IMR-90 (cell line): Measurements from ENCODE around the gene CMSS1. TPM values are rescaled to one million over a fixed set of nuclear protein-coding genes. Genes with fewer than 3 reads are reported as not detected.

Experiments used
- ATAC-seq: fragments of 200-7000 bp; cut with Tn5 transposase; 2 replicates; pipeline ENCODE4 v1.9.1; 2020; ENCODE audit warnings: low read depth, mild to moderate bottlenecking, moderate library complexity
- BruUV-seq: library from RNA; stranded (reverse); fragments of 400-500 nt; replicated peaks from 2 replicates; lab custom pipeline; 2021; lab: Mats Ljungman, UMichigan
- CTCF ChIA-PET: fragments of 300-600 bp; formaldehyde crosslinking; extraction: SDS; loops from one replicate; lab custom pipeline; 2021; ENCODE audit warnings: antibody characterized with exemption; lab: Yijun Ruan, JAX
- POLR2A ChIA-PET: fragments of 300-600 bp; sonication (Branson Sonifier 250); formaldehyde crosslinking; loops from one replicate; lab custom pipeline; 2022; ENCODE audit warnings: antibody characterized with exemption; ENCODE audit not compliant: unreplicated experiment; lab: Charles Lee
- DNase-seq: peaks from one replicate; pipeline ENCODE4 v3.0.0; 2013
- H2AFZ ChIP-seq: replicated peaks from 2 replicates; pipeline ENCODE3; 2013; ENCODE audit warnings: low read length, mild to moderate bottlenecking; ENCODE audit not compliant: poor library complexity
- H2AK5ac ChIP-seq: 2 replicates; pipeline ENCODE4 v1.6.1; 2013; ENCODE audit warnings: low read depth, low read length, inconsistent platforms
- H2AK9ac ChIP-seq: replicated peaks from 2 replicates; pipeline ENCODE3; 2013; ENCODE audit warnings: mild to moderate bottlenecking, low read depth, low read length, moderate library complexity; ENCODE audit not compliant: poor library complexity
- H2BK120ac ChIP-seq: 2 replicates; pipeline ENCODE4 v1.6.1; 2013; ENCODE audit warnings: low read depth, low read length, inconsistent platforms
- H2BK15ac ChIP-seq: 3 replicates; pipeline ENCODE4 v1.6.1; 2013; ENCODE audit warnings: low read depth, low read length, inconsistent platforms
- H2BK20ac ChIP-seq: 2 replicates; pipeline ENCODE4 v1.6.1; 2013; ENCODE audit warnings: low read depth, mild to moderate bottlenecking, inconsistent platforms, low read length, moderate library complexity
- H2BK5ac ChIP-seq: 2 replicates; pipeline ENCODE4 v1.6.1; 2013; ENCODE audit warnings: mild to moderate bottlenecking, low read depth, low read length, inconsistent platforms; ENCODE audit not compliant: poor library complexity, severe bottlenecking
- H3K14ac ChIP-seq: replicated peaks from 2 replicates; pipeline ENCODE4 v1.6.1; 2013; ENCODE audit warnings: low read depth, low read length, inconsistent platforms
- H3K18ac ChIP-seq: 2 replicates; pipeline ENCODE4 v1.6.1; 2013; ENCODE audit warnings: low read depth, low read length, control low read depth
- H3K23ac ChIP-seq: 2 replicates; pipeline ENCODE4 v1.6.1; 2013; ENCODE audit warnings: low read depth, low read length, inconsistent platforms
- H3K27ac ChIP-seq: 2 replicates; pipeline ENCODE4 v1.5.1; 2013; ENCODE audit warnings: mild to moderate bottlenecking, control low read depth, low read length; ENCODE audit not compliant: insufficient read depth
- H3K27me3 ChIP-seq: 2 replicates; pipeline ENCODE4 v1.6.1; 2013; ENCODE audit warnings: low read length; ENCODE audit not compliant: control insufficient read depth, insufficient read depth
- H3K36me3 ChIP-seq: 2 replicates; pipeline ENCODE4 v1.6.1; 2013; ENCODE audit warnings: low read length, mixed read lengths; ENCODE audit not compliant: control insufficient read depth, insufficient read depth
- H3K4ac ChIP-seq: 2 replicates; pipeline ENCODE4 v1.6.1; 2013; ENCODE audit warnings: low read depth, low read length, inconsistent platforms
- H3K4me1 ChIP-seq: 2 replicates; pipeline ENCODE4 v1.6.1; 2013; ENCODE audit warnings: low read length, mixed read lengths; ENCODE audit not compliant: control insufficient read depth, insufficient read depth
- H3K4me2 ChIP-seq: 2 replicates; pipeline ENCODE4 v1.6.1; 2013; ENCODE audit warnings: low read depth, mild to moderate bottlenecking, control low read depth, low read length, moderate library complexity
- H3K4me3 ChIP-seq: 2 replicates; pipeline ENCODE4 v1.5.1; 2013; ENCODE audit warnings: low read depth, mild to moderate bottlenecking, control low read depth, low read length, moderate library complexity; ENCODE audit not compliant: insufficient read depth
- H3K56ac ChIP-seq: 2 replicates; pipeline ENCODE4 v1.6.1; 2013; ENCODE audit warnings: low read length, inconsistent platforms; ENCODE audit not compliant: insufficient read depth; ENCODE audit errors: extremely low read depth
- H3K79me1 ChIP-seq, 2 experiments: 2 replicates each; pipeline ENCODE4 v1.6.1; 2013; ENCODE audit warnings: low read length in 2 of 2, inconsistent platforms in 1 of 2, low read depth in 1 of 2
- H3K9ac ChIP-seq: 2 replicates; pipeline ENCODE4 v1.6.1; 2013; ENCODE audit warnings: low read depth, low read length, control low read depth
- H3K9me1 ChIP-seq: 2 replicates; pipeline ENCODE4 v1.6.1; 2013; ENCODE audit warnings: low read length, inconsistent platforms; ENCODE audit not compliant: insufficient read depth
- H3K9me3 ChIP-seq: 2 replicates; pipeline ENCODE4 v1.6.1; 2013; ENCODE audit warnings: low read length; ENCODE audit not compliant: control insufficient read depth, insufficient read depth
- H4K20me1 ChIP-seq: 2 replicates; pipeline ENCODE4 v1.6.1; 2013; ENCODE audit warnings: low read length, inconsistent platforms; ENCODE audit not compliant: insufficient read depth
- H4K5ac ChIP-seq: 2 replicates; pipeline ENCODE4 v1.6.1; 2013; ENCODE audit warnings: mild to moderate bottlenecking, low read depth, low read length, control low read depth
- H4K8ac ChIP-seq, 2 experiments: 2 replicates each; pipeline ENCODE4 v1.6.1; 2013; ENCODE audit warnings: low read depth in 2 of 2, low read length in 2 of 2, control low read depth in 1 of 2, inconsistent platforms in 1 of 2
- H4K91ac ChIP-seq: 2 replicates; pipeline ENCODE4 v1.6.1; 2013; ENCODE audit warnings: low read depth, low read length, inconsistent platforms; ENCODE audit not compliant: insufficient read depth
- WGBS, 2 experiments: methylation state at CpG; one replicate each; pipeline versions ENCODE4 v1.1.5 to v1.1.7; 2013; ENCODE audit warnings: missing lambda C conversion rate in 2 of 2; ENCODE audit not compliant: insufficient read length in 1 of 2; ENCODE audit errors: extremely low coverage in 2 of 2; 5-methylcytosine and 5-hydroxymethylcytosine counted together
- dilution Hi-C: fragments of 300-500 bp; cut with HindIII; formaldehyde crosslinking; loops from one replicate; pipeline ENCODE4 v1.14.3; 2018; ENCODE audit warnings: low sequenced_read_pairs; ENCODE audit not compliant: unreplicated experiment
- in situ Hi-C: fragments of 300-500 bp; cut with MboI; formaldehyde crosslinking; loops from 3 replicates; pipeline ENCODE4 v1.14.3; 2019; ENCODE audit warnings: low sequenced_read_pairs, inconsistent platforms, mixed read lengths
- intact Hi-C: fragments of 100-400 bp; cut with micrococcal nuclease; formaldehyde crosslinking; loops from 2 replicates; pipeline ENCODE4 v1.10.0; 2022
- polyA plus RNA-seq, 3 experiments: library from polyadenylated mRNA; depleted of rRNA; stranded (reverse); fragments of >200 nt; gene quantifications; 2 replicates each; pipeline ENCODE4 v1.2.3, GENCODE V29; 2012; ENCODE audit warnings: low replicate concordance in 1 of 3
- total RNA-seq: library from RNA; depleted of rRNA; stranded (reverse); fragments of >200 nt; gene quantifications from 2 replicates; pipeline ENCODE4 v1.2.3, GENCODE V29; 2012
- TF ChIP-seq, protein P1 (sequence below): conservative IDR thresholded peaks from 2 replicates; pipeline ENCODE4 v1.5.1; 2012; ENCODE audit warnings: mild to moderate bottlenecking, low read depth, low read length, improper control_type of control experiment
- TF ChIP-seq, protein P2 (sequence below): fragments of 150-350 bp; IDR thresholded peaks from 2 replicates; pipeline ENCODE4 v1.6.1; 2016; ENCODE audit warnings: low read depth, mild to moderate bottlenecking, low read length, moderate library complexity, borderline replicate concordance

The CMSS1 gene
- total and polyA plus RNA-seq, 2 of the 4 experiments (the other 2 are of a cell fraction) = 12.5 to 13.6 TPM

DNA sequence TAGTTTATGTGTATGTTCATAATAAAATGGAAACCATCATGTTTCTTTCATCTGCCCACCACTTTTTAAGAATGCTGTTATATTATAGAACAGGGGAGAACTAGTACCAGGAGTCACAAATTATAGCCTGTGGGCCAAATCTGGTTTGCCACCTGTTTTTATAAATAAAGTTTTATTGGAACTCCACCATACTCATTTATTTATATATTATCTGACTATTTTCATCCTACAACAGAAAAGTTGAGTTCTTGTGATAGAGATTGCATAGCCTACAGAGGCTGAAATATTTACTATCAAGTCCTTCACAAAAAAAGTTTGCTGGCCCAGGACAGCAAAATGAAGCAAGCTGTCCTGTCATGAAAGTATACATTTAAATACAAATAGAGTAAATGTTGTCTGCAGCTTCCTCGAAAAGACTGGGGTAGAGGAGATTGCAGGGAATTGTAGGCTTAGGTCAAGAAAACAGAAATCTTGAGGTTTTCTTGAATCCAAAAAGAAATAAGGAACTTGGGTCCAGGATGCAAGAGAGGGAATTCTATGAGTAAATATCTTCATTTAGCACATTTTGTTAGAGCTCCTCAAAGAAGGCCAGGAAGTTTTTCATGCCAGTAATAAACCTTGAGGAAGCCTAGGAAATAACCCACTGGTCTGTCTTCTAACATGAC is 255.5 kb downstream of the CMSS1 start:
- peak overlapping the region; percentile 81 to 97 for H4K8ac ChIP-seq
- DNase-seq = no peak
- peaks cover 9 to 21% of the 10 kb centered on the region in 2 experiments; a peak in 3 of 4 replicates for H3K79me1 ChIP-seq
- in situ Hi-C loops = loop anchor here (25.0 kb wide), 2 partner anchors 111 to 211 kb away; no protein-coding TSS in a partner anchor
- peak overlapping the region; percentile 83 for H2AK5ac ChIP-seq
- H4K20me1 ChIP-seq = no peaks in the 10 kb centered on the region
- H3K27ac ChIP-seq = peak overlapping the region; percentile 99
- dilution Hi-C loops = no loop called here
- peak overlapping the region; percentile 78 for H3K4me2 ChIP-seq
- CTCF ChIA-PET = interaction anchor here (1.4 kb wide), 1 partner anchor 181 kb away, joined by 5 read pairs; no protein-coding TSS in a partner anchor
- TF ChIP-seq, protein P1, sequence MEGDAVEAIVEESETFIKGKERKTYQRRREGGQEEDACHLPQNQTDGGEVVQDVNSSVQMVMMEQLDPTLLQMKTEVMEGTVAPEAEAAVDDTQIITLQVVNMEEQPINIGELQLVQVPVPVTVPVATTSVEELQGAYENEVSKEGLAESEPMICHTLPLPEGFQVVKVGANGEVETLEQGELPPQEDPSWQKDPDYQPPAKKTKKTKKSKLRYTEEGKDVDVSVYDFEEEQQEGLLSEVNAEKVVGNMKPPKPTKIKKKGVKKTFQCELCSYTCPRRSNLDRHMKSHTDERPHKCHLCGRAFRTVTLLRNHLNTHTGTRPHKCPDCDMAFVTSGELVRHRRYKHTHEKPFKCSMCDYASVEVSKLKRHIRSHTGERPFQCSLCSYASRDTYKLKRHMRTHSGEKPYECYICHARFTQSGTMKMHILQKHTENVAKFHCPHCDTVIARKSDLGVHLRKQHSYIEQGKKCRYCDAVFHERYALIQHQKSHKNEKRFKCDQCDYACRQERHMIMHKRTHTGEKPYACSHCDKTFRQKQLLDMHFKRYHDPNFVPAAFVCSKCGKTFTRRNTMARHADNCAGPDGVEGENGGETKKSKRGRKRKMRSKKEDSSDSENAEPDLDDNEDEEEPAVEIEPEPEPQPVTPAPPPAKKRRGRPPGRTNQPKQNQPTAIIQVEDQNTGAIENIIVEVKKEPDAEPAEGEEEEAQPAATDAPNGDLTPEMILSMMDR = no peak
- TF ChIP-seq, protein P2, sequence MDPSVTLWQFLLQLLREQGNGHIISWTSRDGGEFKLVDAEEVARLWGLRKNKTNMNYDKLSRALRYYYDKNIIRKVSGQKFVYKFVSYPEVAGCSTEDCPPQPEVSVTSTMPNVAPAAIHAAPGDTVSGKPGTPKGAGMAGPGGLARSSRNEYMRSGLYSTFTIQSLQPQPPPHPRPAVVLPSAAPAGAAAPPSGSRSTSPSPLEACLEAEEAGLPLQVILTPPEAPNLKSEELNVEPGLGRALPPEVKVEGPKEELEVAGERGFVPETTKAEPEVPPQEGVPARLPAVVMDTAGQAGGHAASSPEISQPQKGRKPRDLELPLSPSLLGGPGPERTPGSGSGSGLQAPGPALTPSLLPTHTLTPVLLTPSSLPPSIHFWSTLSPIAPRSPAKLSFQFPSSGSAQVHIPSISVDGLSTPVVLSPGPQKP = no peak
- peak overlapping the region; percentile 96 for H2BK15ac ChIP-seq
- peak overlapping the region; percentile 99 for H3K18ac ChIP-seq
- H3K4ac ChIP-seq = peak overlapping the region; percentile 95
- intact Hi-C loops = loop anchor here (10.0 kb wide), 1 partner anchor 1602 kb away; the partner anchor contains the start of gene ZBTB11
- H3K9me3 ChIP-seq = no peaks in the 10 kb centered on the region
- H4K5ac ChIP-seq = peak overlapping the region; percentile 100
- H3K14ac ChIP-seq = peak overlapping the region; percentile 89
- peak overlapping the region; percentile 97 for H3K23ac ChIP-seq
- H2AK9ac ChIP-seq = peak overlapping the region; percentile 75
- H2BK20ac ChIP-seq = peak overlapping the region; percentile 97
- H3K27me3 ChIP-seq = no peaks in the 10 kb centered on the region
- POLR2A ChIA-PET = interaction anchor here (1.0 to 1.2 kb wide), 2 partner anchors 27 to 191 kb away, joined by 4 to 11 read pairs; no protein-coding TSS in a partner anchor
- H3K4me3 ChIP-seq = peak overlapping the region; percentile 15; the same call in 1 of the 2 replicates
- peaks cover 13% of the 10 kb centered on the region for H3K9me1 ChIP-seq
- WGBS, 2 experiments = no CpG with 5 or more reads among the region's 1 CpG
- peak overlapping the region; percentile 98 for H2BK5ac ChIP-seq
- H3K56ac ChIP-seq = peak overlapping the region; percentile 99
- H2AFZ ChIP-seq = peak overlapping the region; percentile 11
- peak overlapping the region; percentile 95 for H4K91ac ChIP-seq
- TSS peak; percentile 92 for BruUV-seq
- H3K4me1 ChIP-seq = peaks cover 27% of the 10 kb centered on the region
- no peaks in the 10 kb centered on the region for H3K36me3 ChIP-seq
- peak overlapping the region; percentile 97 for H2BK120ac ChIP-seq
- H3K9ac ChIP-seq = peak overlapping the region; percentile 89
- no peak for ATAC-seq
